ENCODE results near the gene ADO.

GRCh38 chr10:62769574-62770242 lies 34.8 kb upstream of the ADO start:
- TF ChIP-seq CTCF (IDR thresholded peaks at IDR 0.05) (no peak), PRDM15 (CRISPR knock-in tag; IDR thresholded peaks at IDR 0.05) (no peak), NFYB (CRISPR knock-in tag; conservative IDR thresholded peaks at IDR 0.05; ENCODE audit: low read depth) (no peak), E2F4 (CRISPR knock-in tag; IDR thresholded peaks at IDR 0.05; ENCODE audit: borderline replicate concordance, low read depth) (no peak), FOXJ3 (CRISPR knock-in tag; IDR thresholded peaks at IDR 0.05; ENCODE audit: borderline replicate concordance) (no peak), USF2 (CRISPR knock-in tag; IDR thresholded peaks at IDR 0.05) (no peak), MXD4 (CRISPR knock-in tag; IDR thresholded peaks at IDR 0.05; ENCODE audit: borderline replicate concordance) (no peak), JUN (CRISPR knock-in tag; IDR thresholded peaks at IDR 0.05) (no peak), MAX (CRISPR knock-in tag; IDR thresholded peaks at IDR 0.05) (no peak), ZNF121 (CRISPR knock-in tag; IDR thresholded peaks at IDR 0.05) (no peak), FOXP1 (CRISPR knock-in tag; IDR thresholded peaks at IDR 0.05; ENCODE audit: borderline replicate concordance) (no peak)

All from WTC11 (cell line).